ENCODE results near the gene RPL7L1. TPM values are rescaled to one million over a fixed set of nuclear protein-coding genes. Genes with fewer than 3 reads are reported as not detected.
"Not testable (repeated sequence)": the region's sequence is repeated elsewhere in the genome, so short reads cannot be mapped to it uniquely, and the experiment has no call there.

RPL7L1 gene
- total and polyA plus RNA-seq, 2 experiments from 2014 or later, result 85.4 to 89.5 TPM

- Histone ChIP-seq H3K27me3 (no peaks in the 10 kb centered on the region), H3K9me3 (ENCODE audit: low read depth) (no peaks in the 10 kb centered on the region), H3K27ac (peak overlapping the region; percentile 64), H3K36me3 (peaks cover 36% of the 10 kb centered on the region), H3K4me1 (ENCODE audit: low read depth) (peaks cover 7% of the 10 kb centered on the region), H3K4me3 (no peak overlapping the region)
- TF ChIP-seq, protein P1, sequence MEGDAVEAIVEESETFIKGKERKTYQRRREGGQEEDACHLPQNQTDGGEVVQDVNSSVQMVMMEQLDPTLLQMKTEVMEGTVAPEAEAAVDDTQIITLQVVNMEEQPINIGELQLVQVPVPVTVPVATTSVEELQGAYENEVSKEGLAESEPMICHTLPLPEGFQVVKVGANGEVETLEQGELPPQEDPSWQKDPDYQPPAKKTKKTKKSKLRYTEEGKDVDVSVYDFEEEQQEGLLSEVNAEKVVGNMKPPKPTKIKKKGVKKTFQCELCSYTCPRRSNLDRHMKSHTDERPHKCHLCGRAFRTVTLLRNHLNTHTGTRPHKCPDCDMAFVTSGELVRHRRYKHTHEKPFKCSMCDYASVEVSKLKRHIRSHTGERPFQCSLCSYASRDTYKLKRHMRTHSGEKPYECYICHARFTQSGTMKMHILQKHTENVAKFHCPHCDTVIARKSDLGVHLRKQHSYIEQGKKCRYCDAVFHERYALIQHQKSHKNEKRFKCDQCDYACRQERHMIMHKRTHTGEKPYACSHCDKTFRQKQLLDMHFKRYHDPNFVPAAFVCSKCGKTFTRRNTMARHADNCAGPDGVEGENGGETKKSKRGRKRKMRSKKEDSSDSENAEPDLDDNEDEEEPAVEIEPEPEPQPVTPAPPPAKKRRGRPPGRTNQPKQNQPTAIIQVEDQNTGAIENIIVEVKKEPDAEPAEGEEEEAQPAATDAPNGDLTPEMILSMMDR (IDR thresholded peaks at IDR 0.05; ENCODE audit: low read depth, low read length), result no peak
- no peak for DNase-seq (ENCODE audit: low read depth in 1 of 2, low spot score in 1 of 2)
Observed at GRCh38 chr6:42885702-42886101, 6.3 kb downstream of the RPL7L1 start.

- Histone ChIP-seq H3K4me1 (ENCODE audit: low read depth) (peaks cover 12% of the 10 kb centered on the region), H3K36me3 (peaks cover 30% of the 10 kb centered on the region), H3K27ac (peak overlapping the region; percentile 34)
- not testable (repeated sequence) for H3K27me3 ChIP-seq; H3K4me3 ChIP-seq; DNase-seq (ENCODE audit: low read depth in 1 of 2, low spot score in 1 of 2); H3K9me3 ChIP-seq (ENCODE audit: low read depth)
Observed at GRCh38 chr6:42888201-42888600, 8.8 kb downstream of the RPL7L1 start.

DNA sequence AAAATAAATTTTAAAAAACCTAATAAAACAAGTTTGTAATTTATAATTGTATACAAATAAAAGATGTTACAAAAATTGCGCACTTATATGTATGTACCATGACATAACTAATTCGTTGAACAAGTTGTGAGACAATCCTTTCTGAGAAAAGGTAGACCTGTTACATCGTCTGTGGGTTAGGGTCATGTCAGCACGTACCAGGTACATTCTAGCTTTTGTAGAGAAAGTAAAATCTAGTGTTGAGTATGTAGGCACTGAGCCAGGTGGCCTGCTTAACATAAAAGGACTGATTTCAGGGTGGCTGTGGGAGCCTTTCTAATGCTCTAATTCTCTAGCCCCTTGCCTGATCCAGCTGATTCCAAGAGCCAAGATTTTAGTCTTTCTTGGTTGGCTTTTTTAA is 10.4 kb downstream of the RPL7L1 start:
- peak overlapping the region; percentile 95 for H3K27ac ChIP-seq
- TF ChIP-seq, protein P1 (IDR thresholded peaks at IDR 0.05; ENCODE audit: low read depth, low read length), result no peak

GRCh38 chr6:42890311-42891198 is 11.1 kb downstream of the RPL7L1 start:
- H3K4me1 ChIP-seq (ENCODE audit: low read depth), result peaks cover 18% of the 10 kb centered on the region
- peak overlapping the region; percentile 95 for H3K27ac ChIP-seq
- peak overlapping the region; percentile 80 for H3K4me3 ChIP-seq
- H3K9me3 ChIP-seq (ENCODE audit: low read depth), result no peaks in the 10 kb centered on the region
- no peaks in the 10 kb centered on the region for H3K27me3 ChIP-seq
- H3K36me3 ChIP-seq, result peaks cover 9% of the 10 kb centered on the region
- TF ChIP-seq, protein P1 (IDR thresholded peaks at IDR 0.05; ENCODE audit: low read depth, low read length), result no peak
- DNase-seq (ENCODE audit: low read depth in 1 of 2, low spot score in 1 of 2), result peak; percentile 93 to 99

More for the DNA sequence above, 10.4 kb downstream of the RPL7L1 start:
- Histone ChIP-seq H3K27me3 (no peaks in the 10 kb centered on the region), H3K4me3 (peak overlapping the region; percentile 80), H3K36me3 (peaks cover 14% of the 10 kb centered on the region), H3K9me3 (ENCODE audit: low read depth) (no peaks in the 10 kb centered on the region), H3K4me1 (ENCODE audit: low read depth) (peaks cover 18% of the 10 kb centered on the region)
- DNase-seq (ENCODE audit: low read depth in 1 of 2, low spot score in 1 of 2), result peak in 1 of 2 donors; percentile 33

- Histone ChIP-seq H3K4me3 (peak overlapping the region; percentile 80), H3K27ac (peak overlapping the region; percentile 95), H3K27me3 (no peaks in the 10 kb centered on the region), H3K4me1 (ENCODE audit: low read depth) (peaks cover 18% of the 10 kb centered on the region), H3K9me3 (ENCODE audit: low read depth) (no peaks in the 10 kb centered on the region), H3K36me3 (peaks cover 3% of the 10 kb centered on the region)
- TF ChIP-seq, protein P1 (IDR thresholded peaks at IDR 0.05; ENCODE audit: low read depth, low read length), result no peak
- DNase-seq (ENCODE audit: low read depth in 1 of 2, low spot score in 1 of 2), result no peak
Observed at GRCh38 chr6:42891199-42891722, 11.8 kb downstream of the RPL7L1 start.

DNA sequence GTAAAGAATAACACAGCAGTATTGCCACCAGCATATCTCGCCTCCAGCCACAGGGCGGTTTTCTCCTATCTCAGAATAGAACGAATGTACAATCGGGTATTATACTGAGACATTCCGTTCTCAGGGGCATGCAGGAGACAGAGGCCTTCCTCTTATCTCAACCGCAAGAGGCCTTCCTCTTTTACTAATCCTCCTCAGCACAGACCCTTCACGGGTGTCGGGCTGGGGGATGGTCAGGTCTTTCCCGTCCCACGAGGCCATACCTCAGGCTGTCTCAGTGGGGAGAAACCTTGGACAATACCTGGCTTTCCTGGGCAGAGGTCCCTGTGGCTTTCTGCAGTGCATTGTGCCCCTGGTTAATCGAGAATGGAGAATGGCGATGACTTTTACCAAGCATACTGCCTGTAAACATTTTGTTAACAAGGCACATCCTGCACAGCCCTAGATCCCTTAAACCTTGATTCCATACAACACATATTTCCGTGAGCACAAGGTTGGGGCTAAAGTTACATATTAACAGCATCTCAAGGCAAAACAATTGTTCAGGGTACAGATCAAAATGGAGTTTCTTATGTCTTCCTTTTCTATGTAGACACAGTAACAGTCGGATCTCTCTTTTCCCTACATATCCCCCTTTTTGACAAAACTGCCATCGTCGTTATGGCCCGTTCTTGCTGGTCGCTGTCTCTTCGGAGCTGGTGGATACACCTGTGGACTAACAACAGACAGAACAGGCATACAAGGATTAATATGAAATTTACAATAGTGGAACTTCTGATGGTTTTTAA is 14.8 kb downstream of the RPL7L1 start:
- Histone ChIP-seq H3K4me1 (ENCODE audit: low read depth) (peaks cover 18% of the 10 kb centered on the region), H3K27ac (peak overlapping the region; percentile 89)
- H3K36me3 ChIP-seq; H3K4me3 ChIP-seq; H3K27me3 ChIP-seq; H3K9me3 ChIP-seq (ENCODE audit: low read depth): not testable (repeated sequence)
- DNase-seq (ENCODE audit: low read depth in 1 of 2, low spot score in 1 of 2), result peak in 1 of 2 donors; percentile 54

Measured in cardiac muscle cell (in vitro differentiated cells and primary cell).